Activated CD4-positive, alpha-beta T cell treated with anti-CD3 and anti-CD28 coated beads, Interleukin-2, amount 50 U/mL, for 16 hours (primary cell): ENCODE results near the gene AEBP1.

Experiments
- DNase-seq: peaks from one replicate; pipeline ENCODE4 v3.0.0-alpha.2; 2020

Gene AEBP1

DNA sequence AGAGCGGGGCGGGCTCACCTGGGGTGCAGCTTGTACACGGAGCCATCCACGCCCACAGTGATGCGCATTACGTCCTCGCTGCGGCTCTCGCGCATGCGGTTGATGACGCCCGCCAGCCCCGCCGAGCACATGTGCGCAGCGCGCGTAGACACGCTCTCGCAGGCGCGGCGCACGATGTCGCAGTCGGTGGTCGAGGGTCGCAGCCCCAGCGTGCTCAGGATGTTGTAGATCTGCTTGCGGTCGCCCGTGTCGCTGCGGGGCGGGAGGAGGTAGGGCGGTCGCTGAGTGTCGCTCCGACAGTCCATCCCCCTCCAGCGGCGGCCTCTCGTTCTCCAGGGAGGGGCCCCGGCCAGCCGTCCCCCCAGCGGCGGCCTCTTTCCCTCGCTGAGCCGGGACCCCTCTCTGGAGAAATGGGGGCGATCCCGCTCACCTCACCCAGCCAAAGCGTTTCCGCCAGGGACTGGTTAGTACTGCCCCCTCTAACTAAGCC, 41.4 kb downstream of the AEBP1 start:
- DNase-seq: peak; percentile 22

DNA sequence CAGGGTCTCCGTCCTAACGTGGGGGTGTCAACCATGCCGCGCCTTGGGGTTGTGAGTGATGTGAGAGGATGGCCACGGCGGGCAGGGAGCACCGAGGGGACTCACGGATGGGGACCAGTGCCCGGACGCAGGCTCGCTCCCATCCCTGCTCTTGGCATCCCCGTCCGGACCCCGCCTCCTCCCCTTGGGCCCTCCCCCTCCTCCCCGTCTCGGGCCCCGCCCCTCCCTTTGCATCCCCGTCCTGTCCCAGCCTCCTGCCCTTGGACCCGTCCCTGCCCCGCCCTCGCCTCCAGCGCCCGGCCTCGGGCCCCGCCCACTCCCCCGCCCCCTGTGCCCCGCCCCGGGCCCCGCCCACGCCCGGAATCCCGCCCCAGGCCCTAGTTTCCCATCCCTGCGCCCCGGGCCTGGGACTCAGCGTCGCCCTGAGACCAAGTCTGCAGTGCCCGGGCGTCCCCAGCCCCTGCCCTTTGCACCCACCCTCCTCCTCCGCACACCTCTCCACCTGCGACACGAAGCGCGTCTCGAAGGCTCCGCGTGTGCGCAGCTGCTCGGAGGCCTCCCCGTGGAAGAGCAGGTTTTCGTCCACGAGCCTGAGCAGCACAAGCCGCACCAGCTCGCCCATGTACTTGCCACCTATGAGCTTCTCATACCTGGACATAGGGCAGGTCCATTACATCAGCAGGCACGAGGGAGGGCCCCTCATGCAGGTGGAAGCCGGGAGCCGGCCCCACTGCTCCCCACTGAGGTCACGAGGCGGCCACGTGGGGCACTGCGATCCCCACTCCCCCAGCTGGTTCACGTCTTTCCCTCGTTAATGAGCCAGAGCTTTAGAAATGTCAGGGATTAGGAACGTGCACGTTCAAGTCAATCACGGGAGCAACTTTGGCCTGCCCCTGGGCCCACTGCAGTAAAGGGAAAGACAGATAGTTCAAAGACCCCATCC, 42.1 kb downstream of the AEBP1 start:
- DNase-seq: peak; percentile 73

DNA sequence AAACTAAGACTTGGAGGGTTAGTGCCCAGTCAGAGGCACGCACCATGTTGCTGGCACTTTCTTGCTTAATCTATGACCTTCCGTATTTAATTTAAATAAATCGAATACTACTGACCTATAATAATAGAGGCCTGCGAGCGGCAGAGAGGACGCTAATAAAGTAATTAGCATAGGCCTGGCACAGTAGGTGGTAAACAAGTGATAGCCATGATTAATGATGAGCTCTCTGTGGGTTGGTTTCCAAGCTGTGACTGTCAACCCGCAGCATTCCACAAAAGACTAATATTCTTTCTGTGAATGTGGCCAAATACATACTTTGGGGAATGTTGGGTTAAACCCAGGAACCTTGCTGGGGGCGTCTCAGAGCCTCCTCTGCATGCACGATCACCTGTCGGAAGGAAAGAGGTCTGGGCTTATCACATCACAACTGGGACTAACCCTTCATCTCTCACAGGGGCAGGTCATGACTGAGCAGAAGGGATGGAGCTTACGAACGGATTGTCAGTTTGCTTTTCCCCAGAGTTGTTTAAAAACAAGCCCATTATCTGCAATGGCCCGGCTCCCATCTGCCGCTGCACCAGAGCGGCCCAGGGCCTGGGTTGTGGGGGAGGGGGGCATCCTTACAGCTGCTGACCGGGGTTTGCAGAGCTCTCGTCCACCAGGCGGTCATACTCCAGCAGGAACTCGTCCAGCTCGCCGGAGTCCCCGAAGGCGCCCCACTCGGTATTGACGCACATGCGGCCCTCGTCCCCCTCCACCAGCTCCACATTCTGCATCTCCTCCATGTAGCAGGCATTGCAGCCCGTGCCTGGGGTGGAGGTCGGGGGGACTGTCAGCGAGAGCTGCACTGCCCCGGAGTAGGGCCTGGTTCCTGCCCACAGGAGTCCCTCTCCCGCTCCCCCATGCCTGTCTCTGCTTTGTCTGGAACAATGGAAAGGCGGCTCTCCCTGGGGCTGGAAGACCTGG, 43.2 kb downstream of the AEBP1 start:
- no peak for DNase-seq

DNA sequence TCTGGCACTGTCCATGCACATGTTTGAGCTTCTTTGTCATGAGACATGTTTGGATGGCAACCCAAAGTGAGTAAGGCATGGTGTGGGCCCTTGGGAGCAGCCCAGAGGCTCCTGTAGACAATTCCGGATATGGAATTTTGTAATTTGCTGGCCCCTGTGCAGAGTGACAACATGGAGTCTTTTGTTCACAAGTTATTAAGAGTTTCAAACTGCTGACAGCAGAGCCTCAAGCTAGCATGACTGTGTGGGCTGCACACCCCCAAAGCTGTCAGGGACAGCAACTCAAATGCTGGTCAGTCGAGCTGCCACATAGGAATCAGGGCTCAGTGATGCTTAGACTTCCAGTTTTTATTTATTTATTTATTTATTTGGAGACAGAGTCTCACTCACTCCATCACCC, 44.0 kb downstream of the AEBP1 start:
- DNase-seq: no peak

DNA sequence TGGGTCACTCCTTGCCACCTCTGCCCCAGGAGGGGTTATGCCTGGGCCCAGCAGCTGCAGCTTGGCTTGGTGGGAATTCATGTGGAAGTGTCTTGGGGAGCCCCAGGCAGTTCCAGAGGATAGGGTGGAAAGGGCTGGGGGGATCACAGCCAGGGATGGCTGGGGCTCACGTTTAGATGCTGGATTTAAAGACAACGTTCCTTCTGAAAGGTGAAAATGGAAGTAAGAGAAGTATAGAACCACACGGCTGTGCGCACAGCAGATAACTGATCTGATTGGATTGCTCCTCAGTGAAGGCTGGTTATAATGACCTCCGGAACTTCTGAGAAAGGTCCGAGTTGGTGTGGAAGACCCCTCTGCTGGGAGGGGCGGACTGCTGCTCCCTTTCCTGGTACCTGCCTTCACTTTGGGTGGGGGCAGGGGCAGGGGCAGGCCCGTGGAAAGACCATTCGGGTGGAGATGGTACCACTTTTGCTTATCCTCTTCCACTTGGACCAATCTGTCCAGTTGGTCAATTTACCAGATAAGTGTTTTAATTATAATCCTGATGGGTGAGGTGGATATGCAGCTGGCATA, 44.9 kb downstream of the AEBP1 start:
- no peak for DNase-seq

DNA sequence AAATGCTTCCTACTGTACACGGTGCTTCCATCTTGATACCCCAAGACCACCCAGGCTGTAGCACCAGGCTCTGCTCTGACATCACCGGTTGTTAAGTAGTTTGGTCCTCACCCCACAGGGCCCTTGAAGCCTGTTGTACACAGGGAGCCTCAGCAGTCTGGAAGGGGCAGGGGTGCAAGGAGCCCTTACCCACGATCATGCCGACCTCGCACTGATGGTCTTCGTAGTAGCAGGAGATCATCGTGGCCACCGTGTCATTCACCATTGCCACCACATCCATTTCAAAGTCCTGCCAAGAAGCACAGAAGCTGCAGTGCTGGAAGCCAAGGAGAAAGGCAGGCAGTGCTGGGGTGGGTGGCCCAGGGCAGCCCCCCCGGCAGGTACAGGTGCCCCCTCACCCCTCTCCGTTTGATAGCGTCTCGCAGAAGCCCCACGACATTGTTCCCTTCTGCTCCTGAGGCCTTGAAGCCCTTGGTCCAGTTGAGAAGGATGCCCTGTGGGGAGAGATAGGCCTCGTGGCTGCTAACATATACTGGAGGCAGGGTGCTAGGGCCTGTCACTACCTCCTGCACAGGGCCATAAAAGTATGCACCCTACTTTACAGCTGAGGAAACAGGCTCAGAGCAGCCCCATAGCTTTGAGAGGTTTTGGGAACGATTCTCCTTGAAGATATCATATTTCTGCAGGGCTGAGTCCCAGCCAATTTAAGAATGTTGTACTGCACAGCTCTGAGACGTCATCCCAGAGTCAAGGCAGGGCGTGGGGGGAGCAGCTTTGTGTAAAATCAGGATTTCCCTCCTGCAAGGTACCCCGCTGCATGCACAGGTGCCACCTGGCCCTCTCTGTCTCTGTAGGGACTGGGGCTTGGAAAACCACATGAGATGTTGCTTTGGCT, 45.7 kb downstream of the AEBP1 start:
- DNase-seq: no peak

DNA sequence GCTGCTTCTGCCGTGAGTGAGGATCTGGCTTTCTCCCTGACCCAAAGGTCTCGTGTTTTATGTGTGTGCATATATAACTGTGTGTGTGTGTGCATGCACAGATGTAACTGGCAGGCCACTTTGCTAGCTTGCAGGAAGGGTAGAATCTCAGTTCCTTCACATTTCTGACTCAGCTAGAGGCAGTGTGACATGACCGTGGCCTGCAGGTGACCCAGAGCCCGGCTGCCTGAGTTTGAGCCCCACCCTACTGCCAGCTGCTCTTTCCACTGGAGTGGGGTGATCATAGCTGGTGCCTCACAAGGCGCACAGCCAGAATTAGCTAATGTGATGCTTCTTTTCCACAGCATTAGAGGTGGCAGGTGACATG, 46.3 kb downstream of the AEBP1 start:
- DNase-seq: no peak

DNA sequence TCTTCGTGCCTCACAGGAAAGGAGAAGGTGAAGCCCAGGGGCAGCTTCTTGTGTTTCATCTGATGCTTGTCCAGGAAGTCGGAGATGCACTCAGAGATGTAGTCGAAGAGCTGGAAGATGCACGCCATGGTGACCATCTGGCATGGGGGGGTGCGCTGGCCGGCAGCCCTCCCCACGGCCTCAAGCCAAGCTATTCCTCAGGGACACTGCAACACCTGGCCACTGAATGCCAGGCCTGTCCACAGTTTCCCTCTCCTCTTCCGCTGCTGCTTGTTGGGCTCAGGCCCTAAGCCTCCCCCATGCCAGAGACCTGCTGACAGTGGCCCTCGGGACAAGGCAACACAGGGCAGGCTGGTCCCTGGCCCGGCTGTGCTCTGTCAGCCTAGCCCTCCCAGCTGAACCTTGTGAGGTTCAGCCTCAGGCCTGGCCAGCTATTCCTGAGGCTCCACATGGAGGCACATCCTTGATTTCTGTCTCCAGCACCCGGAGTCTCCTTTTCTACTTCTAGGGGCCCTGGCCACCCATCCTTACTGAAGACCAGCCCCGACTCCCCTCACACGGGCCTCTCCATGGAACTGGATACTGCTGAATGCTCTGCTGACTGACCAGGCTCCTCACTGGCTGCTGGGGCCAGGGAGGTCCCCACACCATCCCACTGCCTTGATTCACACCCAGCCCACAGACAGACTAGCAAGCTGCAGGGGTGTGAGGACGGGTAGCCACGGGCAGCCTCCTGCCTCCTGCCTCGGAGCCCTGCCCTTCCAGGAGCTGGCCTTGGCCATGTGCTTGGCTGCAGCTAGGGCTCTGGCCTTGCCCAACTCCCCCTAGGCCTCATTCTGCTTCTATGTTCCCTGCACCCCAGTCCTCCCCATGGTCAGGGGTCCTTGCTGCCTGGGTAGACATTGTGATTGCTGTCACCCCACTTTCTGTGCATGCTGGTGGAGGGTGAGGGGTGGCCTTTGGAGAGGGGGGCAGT, 47.1 kb downstream of the AEBP1 start:
- DNase-seq: no peak

DNA sequence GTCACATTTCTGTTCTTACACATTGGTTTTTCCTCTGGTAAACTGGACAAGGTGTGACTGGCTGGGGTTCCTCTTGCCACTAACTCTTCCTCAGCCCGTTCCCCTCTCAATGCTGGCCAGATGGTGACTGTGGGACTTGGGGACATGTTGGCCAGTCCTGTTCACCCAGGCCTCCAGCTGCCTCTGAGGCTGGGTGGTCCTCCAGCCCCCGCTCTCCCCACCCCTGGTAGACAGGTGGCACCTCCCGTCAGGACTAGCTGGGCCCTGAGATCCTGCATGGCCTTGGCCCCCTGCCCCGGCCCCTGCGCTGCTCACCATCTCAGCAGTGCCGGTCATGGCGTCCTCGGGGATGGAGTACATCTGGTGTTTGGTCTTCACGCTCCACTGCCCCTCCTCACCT, 47.8 kb downstream of the AEBP1 start:
- no peak for DNase-seq

DNA sequence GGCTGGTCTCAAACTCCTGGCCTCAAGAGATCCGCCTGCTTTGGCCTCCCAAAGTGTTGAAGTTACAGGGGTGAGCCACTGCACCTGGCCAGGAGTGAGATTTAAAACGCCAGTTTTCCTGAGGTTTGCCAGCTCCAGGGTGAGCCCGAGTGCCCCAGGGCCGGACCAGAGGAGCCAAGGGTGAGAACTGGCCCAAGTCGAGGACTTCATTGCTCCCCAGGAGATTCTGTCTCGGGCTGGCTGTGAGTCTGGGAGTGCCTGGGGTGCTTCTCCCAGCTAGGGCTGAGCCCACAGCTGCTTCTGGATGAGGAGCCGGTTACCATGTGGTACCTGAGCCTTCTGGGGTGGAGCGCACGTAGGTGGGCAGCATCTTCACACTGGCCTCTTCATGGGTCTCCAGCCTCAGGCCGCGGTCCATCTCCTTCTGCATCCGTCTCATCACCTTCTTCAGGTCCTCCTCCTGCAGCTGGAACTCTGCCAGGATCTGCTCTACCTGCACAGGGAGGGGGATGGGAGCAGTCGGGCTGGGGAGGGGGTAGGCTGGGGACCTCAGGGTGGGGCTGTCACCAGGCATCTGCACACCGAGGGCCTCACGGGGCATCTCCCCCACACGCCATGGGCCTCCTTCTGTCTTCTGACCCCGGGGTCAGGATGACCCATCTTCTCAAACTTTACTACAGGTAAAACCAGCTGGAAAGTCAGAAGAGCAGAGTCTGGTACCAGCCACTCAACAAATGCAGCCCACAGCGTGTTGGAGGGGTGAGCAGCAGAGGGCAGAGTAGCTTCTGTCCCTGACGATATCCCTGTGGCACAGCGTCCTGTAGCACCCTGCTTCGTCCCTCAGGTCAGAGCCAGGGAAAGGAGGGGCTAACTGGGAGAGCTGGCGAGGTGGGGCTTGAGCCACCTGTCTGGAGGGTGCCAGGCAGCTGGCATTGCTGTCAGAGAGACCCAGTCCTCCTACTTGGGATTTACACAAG, 49.1 kb downstream of the AEBP1 start:
- no peak for DNase-seq

DNA sequence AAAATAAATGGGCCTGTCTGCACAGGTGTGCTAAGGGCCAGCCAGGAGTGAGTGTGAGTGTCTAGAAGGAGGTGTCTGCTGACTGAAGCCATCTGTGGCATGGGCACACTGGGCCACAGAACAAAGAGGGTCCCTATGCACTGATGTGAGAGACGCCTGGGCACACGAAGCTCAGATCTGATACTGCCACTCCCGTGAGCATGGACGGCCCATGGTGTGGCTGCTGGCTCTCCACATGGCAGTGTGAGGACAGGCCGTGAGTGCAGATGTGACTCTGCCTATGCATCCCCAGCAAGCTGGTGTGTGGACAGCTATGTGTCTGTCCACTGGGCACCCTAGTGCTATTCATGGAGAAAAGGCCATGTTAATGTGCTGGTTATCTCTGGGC, 49.8 kb downstream of the AEBP1 start:
- no peak for DNase-seq

DNA sequence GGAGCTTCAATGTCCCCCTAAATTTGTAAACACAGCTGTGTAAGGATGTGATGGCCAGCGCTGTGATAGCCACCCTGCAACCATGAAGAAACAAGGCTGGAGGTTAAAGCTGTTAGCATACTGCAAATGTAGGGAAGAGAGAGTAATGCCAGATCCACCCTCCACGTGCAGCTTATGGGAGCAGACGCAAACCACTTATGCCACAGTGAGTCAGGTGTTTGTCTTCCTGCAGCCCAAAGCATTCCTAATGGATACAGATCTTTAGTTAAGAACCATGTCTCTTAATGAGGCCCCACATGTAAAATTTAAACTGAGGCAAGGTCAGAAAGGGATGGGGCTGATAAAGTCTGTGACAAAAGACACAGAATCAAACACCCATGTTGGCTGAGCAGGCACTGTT, 50.6 kb downstream of the AEBP1 start:
- no peak for DNase-seq

DNA sequence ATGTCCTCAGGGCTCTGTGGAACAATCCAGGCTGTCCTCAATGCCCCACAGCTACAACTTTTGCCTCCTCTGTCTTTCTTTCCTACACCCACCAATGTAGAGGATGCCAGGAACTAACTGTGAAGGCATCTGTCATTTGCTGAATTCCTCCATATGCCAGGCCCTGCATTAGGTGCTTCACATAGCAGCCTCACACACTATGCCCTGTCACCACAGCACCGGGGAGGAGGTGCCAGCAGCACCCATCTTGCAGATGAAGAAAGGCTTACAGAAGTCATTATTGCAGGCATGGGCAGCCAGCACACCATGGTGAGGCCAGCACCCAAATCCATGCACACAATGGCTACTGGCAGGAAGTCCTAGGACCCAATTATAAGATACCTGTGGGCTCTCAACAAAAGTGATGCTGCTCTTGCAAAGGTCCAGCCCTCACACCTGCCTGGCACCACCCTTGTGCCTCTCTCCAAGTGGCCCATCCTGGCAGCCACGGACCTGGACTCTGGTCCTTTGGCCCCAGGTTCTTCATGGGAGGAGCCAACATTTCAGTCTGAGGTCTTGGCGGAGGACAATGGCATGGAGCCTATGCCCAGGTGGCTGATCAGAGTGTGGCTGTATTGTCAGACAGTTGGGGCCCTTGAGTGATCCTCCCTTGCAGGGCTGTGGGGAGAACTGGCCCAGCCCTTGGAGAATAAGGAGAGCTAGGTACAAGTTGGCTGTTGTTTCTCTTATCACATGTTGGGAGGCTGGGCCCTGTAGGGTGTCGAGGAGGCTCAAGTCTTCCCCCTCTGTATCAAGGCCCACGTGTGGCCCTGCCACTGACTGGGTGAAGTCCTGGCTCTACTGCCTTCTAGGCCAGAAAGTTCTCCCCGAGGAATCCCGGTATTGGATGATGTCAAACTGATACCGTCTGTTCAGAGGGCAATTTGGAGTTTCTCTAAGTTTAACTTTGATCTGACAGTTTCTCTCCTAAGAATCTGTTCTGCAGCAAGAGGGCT, 51.3 kb downstream of the AEBP1 start:
- no peak for DNase-seq

DNA sequence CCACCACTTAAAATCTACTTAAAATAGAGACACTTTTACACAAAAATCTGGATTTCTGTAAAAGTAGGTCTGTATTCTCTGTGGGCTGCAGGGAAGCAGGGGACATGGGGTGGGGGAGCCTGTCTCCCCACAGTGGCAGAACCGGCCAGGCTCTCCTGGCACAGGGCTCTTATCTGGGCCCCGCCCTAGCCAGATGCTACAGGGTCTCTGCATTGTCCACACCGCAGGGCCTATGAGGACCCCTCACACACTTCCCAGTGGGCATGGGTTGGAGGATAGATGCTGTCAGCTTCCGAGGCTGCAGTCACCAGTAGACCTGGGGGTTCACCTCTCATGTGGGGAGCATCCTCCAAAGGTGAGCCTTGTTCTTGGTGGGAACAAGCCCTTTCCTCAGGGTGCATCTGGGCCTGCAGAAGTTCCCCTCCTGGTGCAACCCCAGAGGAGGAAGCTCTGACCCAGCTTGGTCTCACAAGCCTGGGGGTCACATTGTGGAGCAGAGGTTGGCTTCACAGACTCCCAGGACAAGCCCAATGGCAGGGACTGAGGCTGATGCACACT, 52.4 kb downstream of the AEBP1 start:
- DNase-seq: no peak

DNA sequence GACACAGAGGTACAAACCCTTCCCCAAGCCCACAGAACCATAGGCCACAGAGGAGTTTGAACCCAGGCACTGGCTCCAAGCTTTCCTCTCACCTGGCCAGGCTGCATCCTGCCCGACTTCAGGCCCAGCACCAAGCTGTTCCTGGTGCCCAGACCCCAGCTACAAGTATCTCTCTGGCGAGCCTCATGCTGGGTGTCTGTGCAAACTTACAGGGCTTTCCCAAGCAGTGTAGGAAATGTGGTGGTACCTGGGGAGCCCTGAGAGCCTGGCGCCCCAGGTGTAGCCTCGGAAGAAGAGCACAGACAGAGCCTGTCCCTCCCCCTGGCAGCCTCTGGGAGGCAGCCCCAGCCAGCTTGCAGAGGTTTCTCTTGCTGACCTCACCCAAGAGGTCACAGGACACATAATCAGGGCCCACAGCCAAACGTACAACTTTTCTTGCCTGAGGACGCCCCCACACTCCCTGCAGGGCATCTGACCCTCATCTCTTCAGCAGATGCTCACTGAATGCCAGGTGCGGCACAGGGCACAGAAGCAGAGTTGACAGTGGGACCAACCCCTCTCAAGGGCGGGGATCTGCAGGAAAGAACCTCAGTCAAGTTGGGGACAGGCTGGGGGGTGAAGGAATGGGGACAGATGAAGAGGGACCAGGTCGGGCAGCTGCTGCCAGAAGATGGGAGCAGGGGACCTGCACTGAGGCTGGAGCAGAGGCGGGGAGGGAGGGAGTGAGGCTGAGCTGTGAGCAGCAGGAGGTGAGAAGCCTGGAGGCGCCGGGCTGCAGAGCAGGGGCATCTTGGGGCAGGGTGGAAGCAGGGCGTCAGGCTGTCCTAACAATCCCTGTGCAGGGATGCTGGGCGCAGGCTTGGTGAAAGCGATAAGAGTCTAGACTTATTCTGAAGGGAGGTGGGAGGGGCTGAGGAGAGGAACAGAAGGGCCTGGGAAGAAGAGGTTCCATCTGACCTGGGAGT, 53.3 kb downstream of the AEBP1 start:
- DNase-seq: no peak

DNA sequence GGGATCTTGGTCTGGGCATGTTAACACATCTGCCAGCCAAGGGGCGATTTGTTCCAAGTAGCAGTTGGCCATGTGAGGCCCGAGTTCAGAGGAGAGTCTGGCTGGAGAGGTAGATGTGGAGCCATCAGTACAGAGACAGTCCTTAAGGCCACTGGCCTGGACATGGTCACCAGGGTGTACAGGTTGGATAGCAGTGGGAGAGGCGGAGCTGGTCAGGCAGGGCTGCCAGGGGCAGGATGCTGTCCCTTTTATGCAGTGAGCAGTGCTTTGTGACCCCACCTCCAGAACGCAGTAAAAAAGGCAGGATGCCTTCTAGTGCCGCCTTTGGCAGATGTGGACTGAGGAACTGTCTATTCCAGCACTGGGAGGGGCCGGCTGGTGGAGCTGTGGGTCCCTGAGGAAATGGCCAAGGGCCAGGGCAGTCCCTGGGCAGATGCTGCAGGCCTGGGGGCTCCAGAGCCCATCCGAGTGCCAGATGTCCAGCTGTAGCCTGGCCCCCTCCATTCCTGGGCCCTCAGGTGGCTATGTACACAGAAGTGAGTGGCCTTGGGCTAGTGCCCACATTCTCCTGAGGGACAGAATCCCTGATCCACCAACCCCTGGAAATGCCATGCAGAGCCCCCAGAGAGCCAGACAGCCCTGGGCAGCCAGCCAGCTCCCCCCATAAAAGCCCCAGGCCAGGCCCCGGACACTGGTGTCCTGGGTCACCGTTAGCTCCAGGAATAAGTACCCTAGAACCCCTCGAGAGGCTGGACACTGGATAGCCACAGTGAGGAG, 54.1 kb downstream of the AEBP1 start:
- no peak for DNase-seq
